Esophagus muscularis mucosa (tissue), 4 donors: ENCODE measurements around the gene BICDL1. TPM values are rescaled to one million over a fixed set of nuclear protein-coding genes. Genes with fewer than 3 reads are reported as not detected.

Experiments used
- DNase-seq: peaks from one replicate; pipeline ENCODE4 v3.0.0-alpha.2; 2017; ENCODE audit errors: extremely low spot score
- H3K27ac ChIP-seq, 4 donors: fragments of 200-600 bp; sonication (generic); replicated peaks in 1 of 4; 1 replicate in 3 of 4; 2 replicates in 1 of 4; pipeline ENCODE4 v1.5.1; 2016 to 2019; ENCODE audit warnings: mild to moderate bottlenecking in 1 of 4
- H3K27me3 ChIP-seq, 4 donors: fragments of 200-600 bp; sonication (generic); one replicate each; pipeline versions ENCODE4 v1.5.1 to v1.6.0; 2016 to 2019
- H3K36me3 ChIP-seq, 4 donors: fragments of 200-600 bp; sonication (generic); one replicate each; pipeline ENCODE4 v1.5.1; 2016 to 2019
- H3K4me1 ChIP-seq, 4 donors: fragments of 200-600 bp; sonication (generic); one replicate each; pipeline ENCODE4 v1.5.1; 2016 to 2019
- H3K4me3 ChIP-seq, 4 donors: fragments of 200-600 bp; sonication (generic); 1 replicate in 2 of 4; 2 replicates in 2 of 4; pipeline ENCODE4 v1.5.1; 2016 to 2019; ENCODE audit warnings: mild to moderate bottlenecking in 4 of 4, moderate library complexity in 1 of 4
- H3K9me3 ChIP-seq, 4 donors: fragments of 200-600 bp; sonication (generic); 1 replicate in 3 of 4; 2 replicates in 1 of 4; pipeline ENCODE4 v1.5.1; 2016 to 2019
- EP300 ChIP-seq: sonication (generic); formaldehyde crosslinking; IDR thresholded peaks from one replicate; pipeline ENCODE4 v1.6.1; 2017; ENCODE audit warnings: antibody characterized with exemption
- POLR2A ChIP-seq: fragments of 450-650 bp; IDR thresholded peaks from one replicate; pipeline ENCODE4 v1.6.1; 2017; ENCODE audit warnings: antibody characterized with exemption, moderate library complexity, mild to moderate bottlenecking, low read depth
- POLR2AphosphoS5 ChIP-seq, 2 donors: sonication (generic); formaldehyde crosslinking; IDR thresholded peaks; one replicate each; pipeline ENCODE4 v1.6.1; 2017; ENCODE audit warnings: antibody characterized with exemption in 2 of 2
- WGBS: methylation state at CpG from one replicate; pipeline ENCODE4 v1.1.5; 2018; 5-methylcytosine and 5-hydroxymethylcytosine counted together
- intact Hi-C: fragments of 100-400 bp; cut with DNase I; formaldehyde crosslinking; loops from one replicate; pipeline ENCODE4 v1.15.1; 2023
- total RNA-seq, 4 donors: library from RNA; depleted of rRNA; stranded (reverse); fragments of >200 nt; gene quantifications; one replicate each; pipeline versions ENCODE4 v1.1.0 to v1.2.1, GENCODE V29; 2016
- TF ChIP-seq, protein P1 (sequence below), 3 experiments: fragments of 200-600 bp in 2 of 3; fragments of 450-650 bp in 1 of 3; sonication (generic) in 2 of 3; IDR thresholded peaks; one replicate each; pipeline ENCODE4 v1.5.1; 2017 to 2019; ENCODE audit warnings: antibody characterized with exemption in 3 of 3, mild to moderate bottlenecking in 2 of 3, moderate library complexity in 1 of 3

The BICDL1 gene
- total RNA-seq, 4 donors from 2014 or later = 0.17 to 1.2 (median 0.77) TPM

DNA sequence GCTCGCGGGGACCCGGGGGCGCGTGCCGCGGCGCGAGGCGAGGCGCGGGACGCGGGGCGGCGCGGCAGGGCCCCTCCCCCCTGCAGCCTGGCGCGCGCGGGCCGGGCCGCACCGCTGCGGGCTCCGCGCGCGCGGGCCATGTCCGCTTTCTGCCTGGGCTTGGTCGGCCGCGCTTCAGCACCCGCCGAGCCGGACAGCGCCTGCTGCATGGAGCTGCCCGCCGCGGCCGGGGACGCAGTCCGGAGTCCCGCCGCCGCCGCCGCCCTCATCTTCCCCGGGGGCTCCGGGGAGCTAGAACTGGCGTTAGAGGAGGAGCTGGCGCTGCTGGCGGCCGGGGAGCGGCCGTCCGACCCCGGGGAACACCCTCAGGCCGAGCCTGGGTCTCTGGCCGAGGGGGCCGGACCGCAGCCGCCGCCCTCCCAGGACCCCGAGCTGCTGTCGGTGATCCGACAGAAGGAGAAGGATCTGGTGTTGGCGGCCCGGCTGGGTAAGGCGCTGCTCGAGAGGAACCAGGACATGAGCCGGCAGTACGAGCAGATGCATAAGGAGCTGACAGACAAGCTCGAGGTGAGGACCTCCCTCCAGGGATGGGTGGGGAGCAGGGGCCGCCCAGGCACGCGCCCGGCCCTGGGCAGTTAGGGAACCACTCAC is 820 bp downstream of the BICDL1 start:
- H3K36me3 ChIP-seq = no peaks in the 10 kb centered on the region
- peaks cover 0 to 55% (median 2%) of the 10 kb centered on the region in 4 donors for H3K27me3 ChIP-seq
- no peak for TF ChIP-seq POLR2A
- no peak for TF ChIP-seq POLR2AphosphoS5 (IDR thresholded peaks at IDR 0.05)
- no peak for TF ChIP-seq EP300
- TF ChIP-seq, protein P1, sequence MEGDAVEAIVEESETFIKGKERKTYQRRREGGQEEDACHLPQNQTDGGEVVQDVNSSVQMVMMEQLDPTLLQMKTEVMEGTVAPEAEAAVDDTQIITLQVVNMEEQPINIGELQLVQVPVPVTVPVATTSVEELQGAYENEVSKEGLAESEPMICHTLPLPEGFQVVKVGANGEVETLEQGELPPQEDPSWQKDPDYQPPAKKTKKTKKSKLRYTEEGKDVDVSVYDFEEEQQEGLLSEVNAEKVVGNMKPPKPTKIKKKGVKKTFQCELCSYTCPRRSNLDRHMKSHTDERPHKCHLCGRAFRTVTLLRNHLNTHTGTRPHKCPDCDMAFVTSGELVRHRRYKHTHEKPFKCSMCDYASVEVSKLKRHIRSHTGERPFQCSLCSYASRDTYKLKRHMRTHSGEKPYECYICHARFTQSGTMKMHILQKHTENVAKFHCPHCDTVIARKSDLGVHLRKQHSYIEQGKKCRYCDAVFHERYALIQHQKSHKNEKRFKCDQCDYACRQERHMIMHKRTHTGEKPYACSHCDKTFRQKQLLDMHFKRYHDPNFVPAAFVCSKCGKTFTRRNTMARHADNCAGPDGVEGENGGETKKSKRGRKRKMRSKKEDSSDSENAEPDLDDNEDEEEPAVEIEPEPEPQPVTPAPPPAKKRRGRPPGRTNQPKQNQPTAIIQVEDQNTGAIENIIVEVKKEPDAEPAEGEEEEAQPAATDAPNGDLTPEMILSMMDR (IDR thresholded peaks at IDR 0.05) = no peak
- H3K4me1 ChIP-seq = peaks cover 13 to 26% (median 18%) of the 10 kb centered on the region in 4 donors
- no peaks in the 10 kb centered on the region for H3K9me3 ChIP-seq
- WGBS = 3% methylated on average over 11 of the region's 79 CpGs
- H3K4me3 ChIP-seq = peak overlapping the region; percentile 53 to 66 (median 58)
- no peak overlapping the region for H3K27ac ChIP-seq
- intact Hi-C loops = loop anchor here (10.0 kb wide), 1 partner anchor 95 kb away; no protein-coding TSS in a partner anchor
- DNase-seq = no peak

DNA sequence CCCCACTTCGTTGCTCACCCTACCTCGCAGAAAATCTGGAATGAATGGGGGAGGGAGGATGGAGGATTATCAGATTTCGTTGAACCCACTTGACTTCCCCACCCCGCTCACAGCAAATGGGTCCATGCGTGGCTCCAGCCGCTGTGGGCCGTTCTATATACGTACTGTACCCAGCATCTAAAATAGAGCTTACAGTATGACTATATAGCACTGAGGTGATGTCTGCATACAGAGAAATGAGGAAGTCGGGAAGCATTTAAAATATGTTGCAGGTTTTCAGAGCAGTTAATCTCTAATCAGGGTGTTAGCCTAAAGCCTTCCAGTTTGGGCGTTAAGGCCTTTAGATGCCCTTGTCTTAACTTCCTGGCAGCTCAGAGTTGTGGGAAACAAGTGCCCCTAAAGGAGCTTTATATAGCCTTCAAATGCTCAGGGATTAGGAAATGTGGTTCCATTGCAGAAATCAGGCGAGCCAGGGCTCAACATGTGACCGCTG is 1.4 kb downstream of the BICDL1 start:
- Histone ChIP-seq H3K4me1 (peaks cover 13 to 26% (median 18%) of the 10 kb centered on the region in 4 donors), H3K27ac (no peak overlapping the region), H3K9me3 (no peaks in the 10 kb centered on the region), H3K27me3 (peaks cover 0 to 57% (median 2%) of the 10 kb centered on the region in 4 donors), H3K36me3 (no peaks in the 10 kb centered on the region), H3K4me3 (peak overlapping the region in 3 of 4 donors; percentile 37 to 66 (median 39))
- no peak for DNase-seq
- no peak for TF ChIP-seq EP300
- no peak for TF ChIP-seq POLR2AphosphoS5 (IDR thresholded peaks at IDR 0.05)
- TF ChIP-seq, protein P1 (IDR thresholded peaks at IDR 0.05) = no peak
- no peak for TF ChIP-seq POLR2A
- 37% methylated on average over 12 of the region's 12 CpGs for WGBS
- intact Hi-C loops = no loop called here

DNA sequence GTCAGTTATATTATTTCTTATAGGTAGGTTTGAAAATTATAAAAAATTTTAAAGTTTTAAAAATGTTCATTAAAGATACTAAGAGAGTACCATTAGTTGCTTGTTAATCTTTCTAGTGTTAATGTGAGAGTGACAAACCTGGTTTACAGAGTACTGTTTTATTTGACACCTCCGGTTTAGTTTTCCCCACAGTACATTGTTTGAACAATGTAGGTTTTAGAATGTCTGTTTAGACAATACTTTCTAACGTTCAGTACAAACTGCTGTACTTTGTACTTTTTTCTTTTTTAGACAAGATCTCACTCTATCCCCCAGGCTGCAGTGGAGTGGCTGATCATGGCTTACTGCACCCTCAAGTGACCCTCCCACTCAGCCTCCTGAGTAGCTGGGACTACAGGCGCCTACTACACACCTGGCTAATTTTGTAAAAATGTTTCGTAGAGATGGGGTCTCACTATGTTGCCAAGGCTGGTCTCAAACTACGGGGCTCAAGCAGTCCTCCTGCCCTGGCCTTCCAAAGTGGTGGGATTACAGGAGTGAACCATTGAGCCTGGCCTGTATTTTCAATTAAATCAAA is 3.2 kb downstream of the BICDL1 start:
- Histone ChIP-seq H3K36me3 (no peaks in the 10 kb centered on the region), H3K27ac (no peak overlapping the region), H3K4me1 (peaks cover 13 to 26% (median 18%) of the 10 kb centered on the region in 4 donors), H3K9me3 (no peaks in the 10 kb centered on the region), H3K4me3 (no peak overlapping the region), H3K27me3 (peaks cover 0 to 45% (median 2%) of the 10 kb centered on the region in 4 donors)
- TF ChIP-seq EP300 (no peak), POLR2A (no peak), POLR2AphosphoS5 (IDR thresholded peaks at IDR 0.05) (no peak)
- TF ChIP-seq, protein P1 (IDR thresholded peaks at IDR 0.05) = no peak
- intact Hi-C loops = no loop called here
- no peak for DNase-seq
- 75% methylated on average over 5 of the region's 5 CpGs for WGBS

DNA sequence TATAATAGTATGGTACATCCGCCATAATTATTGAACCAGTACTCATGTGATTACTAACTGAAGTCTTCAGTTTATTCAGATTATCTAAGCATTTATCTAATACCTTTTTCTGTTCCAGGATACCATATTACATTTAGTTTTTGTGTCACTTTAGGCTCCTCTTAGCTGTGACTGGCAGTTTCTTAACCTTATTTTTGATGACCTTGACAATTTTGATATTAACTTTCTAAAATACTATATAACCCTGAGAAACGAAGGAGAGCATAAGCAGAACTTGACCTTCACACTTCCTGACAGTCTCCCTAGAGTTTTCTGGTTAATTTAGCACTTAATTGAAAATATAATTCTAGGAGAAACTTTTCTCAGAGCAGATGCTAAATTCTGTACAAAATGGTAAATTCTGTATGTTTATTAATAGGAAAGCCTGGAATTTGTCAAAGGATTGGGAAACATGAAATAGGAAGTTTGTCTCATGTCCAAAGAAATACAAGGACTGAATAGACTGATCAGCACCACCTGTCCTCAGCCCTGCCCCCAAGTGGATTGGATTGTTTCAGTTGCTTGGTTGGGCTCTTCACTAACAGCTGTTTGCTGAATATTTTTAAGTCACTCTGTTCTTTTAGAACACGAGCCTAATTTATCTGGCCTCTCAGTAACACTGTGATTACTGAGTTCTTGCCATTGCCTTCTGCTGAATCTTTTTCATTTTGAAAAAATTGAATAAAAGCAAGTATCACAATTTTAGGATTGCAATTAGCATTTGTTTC is 6.0 kb downstream of the BICDL1 start:
- no peak overlapping the region for H3K4me3 ChIP-seq
- H3K9me3 ChIP-seq = no peaks in the 10 kb centered on the region
- peaks cover 0 to 49% (median under 1%) of the 10 kb centered on the region in 4 donors for H3K27me3 ChIP-seq
- WGBS = 34% methylated on average over 3 of the region's 3 CpGs
- H3K27ac ChIP-seq = no peak overlapping the region
- intact Hi-C loops = no loop called here
- no peaks in the 10 kb centered on the region for H3K36me3 ChIP-seq
- TF ChIP-seq, protein P1 (IDR thresholded peaks at IDR 0.05) = no peak
- no peak for TF ChIP-seq EP300
- no peak for TF ChIP-seq POLR2A
- TF ChIP-seq POLR2AphosphoS5 (IDR thresholded peaks at IDR 0.05) = no peak
- H3K4me1 ChIP-seq = peaks cover 2 to 7% (median 3%) of the 10 kb centered on the region in 4 donors
- DNase-seq = no peak
